Activated CD4-positive, alpha-beta T cell treated with anti-CD3 and anti-CD28 coated beads for 48 hours (primary cell): ENCODE data around the gene INTS4.
"Not testable (repeated sequence)": the region's sequence is repeated elsewhere in the genome, so short reads cannot be mapped to it uniquely, and the experiment has no call there.

Experiments used
- DNase-seq: peaks from one replicate; pipeline ENCODE4 v3.0.0-alpha.2; 2020

Gene INTS4

GRCh38 chr11:78023426-78023825, 29.0 kb upstream of the INTS4 start:
- no peak for DNase-seq

- DNase-seq, result no peak
Measured at GRCh38 chr11:78022397-78023396, 28.2 kb upstream of the INTS4 start, which contains the start of gene KCTD14. KCTD14 (minus strand) TSS chr11:78023276; CDS start chr11:78023249, 27 bp downstream.

GRCh38 chr11:78021611-78022010, 27.1 kb upstream of the INTS4 start:
- DNase-seq, result no peak

- no peak for DNase-seq
Measured at GRCh38 chr11:78020246-78020645, 25.8 kb upstream of the INTS4 start.

GRCh38 chr11:78019808-78020207, 25.3 kb upstream of the INTS4 start:
- DNase-seq, result no peak

GRCh38 chr11:78015878-78016277, 21.4 kb upstream of the INTS4 start:
- DNase-seq, result no peak

- not testable (repeated sequence) for DNase-seq
Measured at GRCh38 chr11:78014937-78015520, 20.6 kb upstream of the INTS4 start.

GRCh38 chr11:78011301-78011700, 16.8 kb upstream of the INTS4 start:
- no peak for DNase-seq

GRCh38 chr11:78010755-78011154, 16.3 kb upstream of the INTS4 start:
- DNase-seq, result no peak

- DNase-seq, result no peak
Measured at GRCh38 chr11:78010304-78010703, 15.8 kb upstream of the INTS4 start.

GRCh38 chr11:78009062-78009461, 14.6 kb upstream of the INTS4 start:
- DNase-seq, result no peak

GRCh38 chr11:78000193-78000592, 5.7 kb upstream of the INTS4 start:
- DNase-seq, result peak; percentile 58

GRCh38 chr11:77999446-78000030, 5.1 kb upstream of the INTS4 start:
- no peak for DNase-seq

- no peak for DNase-seq
Measured at GRCh38 chr11:77993902-77994301, 566 bp downstream of the INTS4 start.

- DNase-seq, result no peak
Measured at GRCh38 chr11:77990981-77991380, 3.5 kb downstream of the INTS4 start.

- DNase-seq, result not testable (repeated sequence)
Measured at GRCh38 chr11:77986456-77986855, 8.0 kb downstream of the INTS4 start.

- no peak for DNase-seq
Measured at GRCh38 chr11:77981346-77981947, 13.0 kb downstream of the INTS4 start.

- DNase-seq, result no peak
Measured at GRCh38 chr11:77968337-77968736, 26.1 kb downstream of the INTS4 start.

- DNase-seq, result no peak
Measured at GRCh38 chr11:77967753-77968152, 26.7 kb downstream of the INTS4 start.

- DNase-seq, result no peak
Measured at GRCh38 chr11:77967121-77967520, 27.3 kb downstream of the INTS4 start.

- no peak for DNase-seq
Measured at GRCh38 chr11:77966338-77966737, 28.1 kb downstream of the INTS4 start.

- no peak for DNase-seq
Measured at GRCh38 chr11:77959434-77959833, 35.0 kb downstream of the INTS4 start.

- not testable (repeated sequence) for DNase-seq
Measured at GRCh38 chr11:77958583-77959177, 35.8 kb downstream of the INTS4 start.
